ENCODE data around the gene DNM1. TPM values are rescaled to one million over a fixed set of nuclear protein-coding genes. Genes with fewer than 3 reads are reported as not detected.

Gene DNM1
- total RNA-seq, 1 donor from 2014 or later, result 30.1 TPM

GRCh38 chr9:128219831-128220230, 16.7 kb downstream of the DNM1 start:
- H3K9me3 ChIP-seq (ENCODE audit: low read depth), result no peaks in the 10 kb centered on the region
- Mint-ChIP-seq H3K9me3 (no peaks in the 10 kb centered on the region), H3K27ac (no peak overlapping the region), H3K36me3 (peaks cover 20% of the 10 kb centered on the region), H3K4me1 (peaks cover 31% of the 10 kb centered on the region), H3K27me3 (ENCODE audit: insufficient read depth, low read depth) (peaks cover 7% of the 10 kb centered on the region), H3K4me3 (no peak overlapping the region)
- H3K79me2 ChIP-seq (ENCODE audit: low read depth), result no peaks in the 10 kb centered on the region
- H3K36me3 ChIP-seq, result no peaks in the 10 kb centered on the region
- H3K4me2 ChIP-seq, result no peak overlapping the region
- no peak overlapping the region for H3K27ac ChIP-seq
- peaks cover 43% of the 10 kb centered on the region for H4K20me1 ChIP-seq (ENCODE audit: low read depth)
- H3K27me3 ChIP-seq, result no peaks in the 10 kb centered on the region
- no peaks in the 10 kb centered on the region for H3K4me1 ChIP-seq
- TF ChIP-seq EZH2 (IDR thresholded peaks at IDR 0.05), result no peak
- no peak for TF ChIP-seq CTCF (IDR thresholded peaks at IDR 0.05)
- no peak overlapping the region for H3K9ac ChIP-seq
- H2AFZ ChIP-seq (replicated peaks), result no peak overlapping the region
- no peak overlapping the region for H3K4me3 ChIP-seq
- DNase-seq (ENCODE audit: low spot score), result no peak
- H3F3A ChIP-seq (ENCODE audit: low read depth), result peaks cover 14% of the 10 kb centered on the region

GRCh38 chr9:128222026-128222425, 18.8 kb downstream of the DNM1 start:
- H3K36me3 ChIP-seq, result no peaks in the 10 kb centered on the region
- Mint-ChIP-seq H3K4me1 (peaks cover 19% of the 10 kb centered on the region), H3K27ac (peak overlapping the region; percentile 78), H3K27me3 (ENCODE audit: insufficient read depth, low read depth) (no peaks in the 10 kb centered on the region), H3K9me3 (no peaks in the 10 kb centered on the region), H3K4me3 (peak overlapping the region; percentile 62), H3K36me3 (peaks cover 23% of the 10 kb centered on the region)
- H3F3A ChIP-seq (ENCODE audit: low read depth), result peaks cover 14% of the 10 kb centered on the region
- H3K79me2 ChIP-seq (ENCODE audit: low read depth), result no peaks in the 10 kb centered on the region
- no peak overlapping the region for H3K27ac ChIP-seq
- no peak for TF ChIP-seq CTCF (IDR thresholded peaks at IDR 0.05)
- no peaks in the 10 kb centered on the region for H3K9me3 ChIP-seq (ENCODE audit: low read depth)
- no peak overlapping the region for H3K4me2 ChIP-seq
- DNase-seq (ENCODE audit: low spot score), result no peak
- no peaks in the 10 kb centered on the region for H3K4me1 ChIP-seq
- no peaks in the 10 kb centered on the region for H3K27me3 ChIP-seq
- no peak overlapping the region for H3K9ac ChIP-seq
- peaks cover 23% of the 10 kb centered on the region for H4K20me1 ChIP-seq (ENCODE audit: low read depth)
- no peak overlapping the region for H3K4me3 ChIP-seq
- H2AFZ ChIP-seq (replicated peaks), result no peak overlapping the region

- no peak overlapping the region for H3K27ac Mint-ChIP-seq
- Histone ChIP-seq H3K27me3 (no peaks in the 10 kb centered on the region), H4K20me1 (ENCODE audit: low read depth) (peaks cover 17% of the 10 kb centered on the region), H3K4me1 (no peaks in the 10 kb centered on the region), H3K9ac (no peak overlapping the region), H3K4me2 (no peak overlapping the region), H3K27ac (no peak overlapping the region), H3F3A (ENCODE audit: low read depth) (peaks cover 9% of the 10 kb centered on the region), H2AFZ (replicated peaks) (no peak overlapping the region), H3K36me3 (no peaks in the 10 kb centered on the region), H3K4me3 (no peak overlapping the region), H3K79me2 (ENCODE audit: low read depth) (no peaks in the 10 kb centered on the region), H3K9me3 (ENCODE audit: low read depth) (no peaks in the 10 kb centered on the region)
- H3K27me3 Mint-ChIP-seq (ENCODE audit: insufficient read depth, low read depth), result no peaks in the 10 kb centered on the region
- DNase-seq (ENCODE audit: low spot score), result no peak
- no peak for TF ChIP-seq EZH2phosphoT487 (IDR thresholded peaks at IDR 0.05)
- TF ChIP-seq EZH2 (IDR thresholded peaks at IDR 0.05), result no peak
- no peak for TF ChIP-seq CTCF (IDR thresholded peaks at IDR 0.05)
- peaks cover 19% of the 10 kb centered on the region for H3K4me1 Mint-ChIP-seq
- peaks cover 26% of the 10 kb centered on the region for H3K36me3 Mint-ChIP-seq
- no peak overlapping the region for H3K4me3 Mint-ChIP-seq
- no peaks in the 10 kb centered on the region for H3K9me3 Mint-ChIP-seq
Measured at GRCh38 chr9:128222880-128223670, 19.9 kb downstream of the DNM1 start.

Data from neural progenitor cell (in vitro differentiated cells).